Globus pallidus (tissue), 1 donor: ENCODE measurements around the gene APLNR.

Experiments used
- DNase-seq: peaks from one replicate; pipeline ENCODE4 v3.0.0-alpha.2; 2015; ENCODE audit warnings: low spot score

The APLNR gene

GRCh38 chr11:57217053-57217452 is 20.0 kb downstream of the APLNR start:
- no peak for DNase-seq

- DNase-seq = no peak
These were observed 20.6 kb downstream of the APLNR start for GRCh38 chr11:57216463-57216862.

- DNase-seq = no peak
These were observed 22.6 kb downstream of the APLNR start for GRCh38 chr11:57214494-57214893.

- DNase-seq = no peak
These were observed 23.0 kb downstream of the APLNR start for GRCh38 chr11:57214098-57214417.

GRCh38 chr11:57213342-57214097 is 23.5 kb downstream of the APLNR start:
- DNase-seq = no peak

GRCh38 chr11:57210781-57211180 is 26.3 kb downstream of the APLNR start:
- DNase-seq = no peak

GRCh38 chr11:57207168-57207567 is 29.9 kb downstream of the APLNR start:
- no peak for DNase-seq

- peak; percentile 16 for DNase-seq
These were observed 31.9 kb downstream of the APLNR start for GRCh38 chr11:57205041-57205641.

- DNase-seq = no peak
These were observed 33.1 kb downstream of the APLNR start for GRCh38 chr11:57203882-57204480.

GRCh38 chr11:57203359-57203758 is 33.7 kb downstream of the APLNR start:
- no peak for DNase-seq

- peak; percentile 20 for DNase-seq
These were observed 34.8 kb downstream of the APLNR start for GRCh38 chr11:57202281-57202680.

- DNase-seq = no peak
These were observed 36.1 kb downstream of the APLNR start for GRCh38 chr11:57200917-57201316.

- no peak for DNase-seq
These were observed 37.7 kb downstream of the APLNR start for GRCh38 chr11:57199330-57199729.

- no peak for DNase-seq
These were observed 39.3 kb downstream of the APLNR start for GRCh38 chr11:57197762-57198161.

GRCh38 chr11:57196596-57196995 is 40.5 kb downstream of the APLNR start:
- no peak for DNase-seq

- DNase-seq = no peak
These were observed 44.7 kb downstream of the APLNR start for GRCh38 chr11:57192316-57192715.

- no peak for DNase-seq
These were observed 45.5 kb downstream of the APLNR start for GRCh38 chr11:57191311-57192219.

- DNase-seq = no peak
These were observed 46.5 kb downstream of the APLNR start for GRCh38 chr11:57190548-57190947.
